Measurements from ENCODE around the gene VPS37C.

GRCh38 chr11:61114913-61115312 is 46.3 kb downstream of the VPS37C start:
- TF ChIP-seq CTCF (conservative IDR thresholded peaks at IDR 0.05) (no peak), EZH2 (IDR thresholded peaks at IDR 0.05; ENCODE audit: low read depth) (no peak)

All from PC-9 (cell line).